ENCODE results near the gene SNX9.
"Not testable (repeated sequence)": the region's sequence is repeated elsewhere in the genome, so short reads cannot be mapped to it uniquely, and the experiment has no call there.

DNA sequence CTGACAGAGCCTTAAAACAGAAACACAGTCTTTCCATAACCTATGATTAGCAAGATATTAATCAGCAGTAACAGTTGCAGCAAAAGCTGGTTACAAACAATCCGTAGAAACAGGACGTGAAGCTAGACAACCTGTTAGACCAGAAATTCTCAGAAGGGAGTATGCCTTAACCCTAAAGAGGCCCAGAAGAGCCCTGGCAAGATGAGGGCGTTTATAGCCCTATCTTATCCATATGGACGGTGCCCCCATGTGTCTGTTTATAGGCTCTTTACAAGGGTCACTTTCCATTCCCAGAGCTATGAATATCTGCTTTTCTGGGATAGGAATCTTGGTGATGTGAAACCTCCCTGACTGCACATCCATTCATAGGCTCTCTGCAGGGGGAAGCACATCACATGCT lies 77.7 kb downstream of the SNX9 start:
- TF ChIP-seq, protein P1, sequence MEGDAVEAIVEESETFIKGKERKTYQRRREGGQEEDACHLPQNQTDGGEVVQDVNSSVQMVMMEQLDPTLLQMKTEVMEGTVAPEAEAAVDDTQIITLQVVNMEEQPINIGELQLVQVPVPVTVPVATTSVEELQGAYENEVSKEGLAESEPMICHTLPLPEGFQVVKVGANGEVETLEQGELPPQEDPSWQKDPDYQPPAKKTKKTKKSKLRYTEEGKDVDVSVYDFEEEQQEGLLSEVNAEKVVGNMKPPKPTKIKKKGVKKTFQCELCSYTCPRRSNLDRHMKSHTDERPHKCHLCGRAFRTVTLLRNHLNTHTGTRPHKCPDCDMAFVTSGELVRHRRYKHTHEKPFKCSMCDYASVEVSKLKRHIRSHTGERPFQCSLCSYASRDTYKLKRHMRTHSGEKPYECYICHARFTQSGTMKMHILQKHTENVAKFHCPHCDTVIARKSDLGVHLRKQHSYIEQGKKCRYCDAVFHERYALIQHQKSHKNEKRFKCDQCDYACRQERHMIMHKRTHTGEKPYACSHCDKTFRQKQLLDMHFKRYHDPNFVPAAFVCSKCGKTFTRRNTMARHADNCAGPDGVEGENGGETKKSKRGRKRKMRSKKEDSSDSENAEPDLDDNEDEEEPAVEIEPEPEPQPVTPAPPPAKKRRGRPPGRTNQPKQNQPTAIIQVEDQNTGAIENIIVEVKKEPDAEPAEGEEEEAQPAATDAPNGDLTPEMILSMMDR (IDR thresholded peaks at IDR 0.05): not testable (repeated sequence)
- TF ChIP-seq POLR2A (IDR thresholded peaks at IDR 0.05): not testable (repeated sequence)

Data from transverse colon (tissue), 3 donors.